ENCODE measurements around the gene TBCD.
"Not testable (repeated sequence)": the region's sequence is repeated elsewhere in the genome, so short reads cannot be mapped to it uniquely, and the experiment has no call there.

TBCD gene

DNA sequence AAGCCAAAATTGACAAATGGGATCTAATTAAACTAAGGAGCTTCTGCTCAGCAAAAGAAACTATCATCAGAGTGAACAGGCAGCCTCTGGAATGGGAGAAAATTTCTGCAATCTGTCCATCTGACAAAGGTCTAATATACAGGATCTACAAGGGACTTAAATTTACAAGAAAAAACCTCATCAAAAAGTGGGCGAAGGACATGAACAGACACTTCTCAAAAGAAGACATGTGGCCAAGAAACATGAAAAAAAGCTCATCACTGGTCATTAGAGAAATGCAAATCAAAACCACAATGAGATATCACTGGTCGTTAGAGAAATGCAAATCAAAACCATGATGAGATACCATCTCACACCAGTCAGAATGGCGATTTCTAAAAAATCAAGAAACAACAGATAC lies 203.2 kb downstream of the TBCD start:
- DNase-seq (ENCODE audit: low read depth in 3 of 3): not testable (repeated sequence)

DNA sequence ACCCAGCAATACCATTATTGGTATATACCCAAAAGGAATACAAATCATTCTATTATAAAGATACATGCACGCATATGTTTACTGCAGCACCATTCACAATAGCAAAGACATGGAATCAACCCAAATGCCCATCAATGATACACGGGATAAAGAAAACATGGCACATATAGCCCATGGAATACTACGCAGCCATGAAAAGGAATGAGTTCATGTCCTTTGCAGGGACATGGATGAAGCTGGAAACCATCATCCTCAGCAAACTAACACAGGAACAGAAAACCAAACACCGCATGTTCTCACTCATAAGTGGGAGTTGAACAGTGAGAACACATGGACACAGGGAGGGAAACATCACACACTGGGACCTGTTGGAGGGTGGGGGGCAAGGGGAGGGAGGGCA lies 203.8 kb downstream of the TBCD start:
- not testable (repeated sequence) for DNase-seq (ENCODE audit: low read depth in 3 of 3)

DNA sequence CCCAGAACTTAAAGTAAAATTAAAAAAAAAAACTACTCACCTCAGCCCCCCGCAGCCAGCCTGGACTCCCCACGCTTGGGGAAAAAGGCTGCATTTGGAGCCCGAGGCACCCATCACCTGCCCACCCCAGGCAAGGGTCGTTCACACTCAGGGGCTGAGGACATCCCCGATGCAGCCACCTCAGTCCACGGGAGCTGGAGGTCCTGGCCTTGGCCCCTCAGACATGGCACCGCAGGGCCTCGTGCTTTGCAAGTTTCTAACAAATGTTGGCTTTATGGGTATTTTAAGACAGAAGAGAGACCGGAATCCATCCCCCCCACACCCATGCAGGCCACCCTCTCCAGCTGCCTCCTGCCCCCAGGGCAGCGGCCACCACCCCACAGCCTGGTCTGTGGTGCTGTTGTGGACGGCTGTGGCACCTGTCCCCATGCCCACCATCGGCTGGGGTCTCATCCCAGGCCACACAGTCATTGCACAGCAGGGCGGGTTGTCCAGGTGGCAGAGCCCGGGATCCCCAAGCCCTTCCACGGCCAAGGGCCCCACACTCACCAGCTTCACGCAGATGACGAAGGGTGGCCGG lies 204.4 kb downstream of the TBCD start:
- DNase-seq (ENCODE audit: low read depth in 3 of 3): no peak

DNA sequence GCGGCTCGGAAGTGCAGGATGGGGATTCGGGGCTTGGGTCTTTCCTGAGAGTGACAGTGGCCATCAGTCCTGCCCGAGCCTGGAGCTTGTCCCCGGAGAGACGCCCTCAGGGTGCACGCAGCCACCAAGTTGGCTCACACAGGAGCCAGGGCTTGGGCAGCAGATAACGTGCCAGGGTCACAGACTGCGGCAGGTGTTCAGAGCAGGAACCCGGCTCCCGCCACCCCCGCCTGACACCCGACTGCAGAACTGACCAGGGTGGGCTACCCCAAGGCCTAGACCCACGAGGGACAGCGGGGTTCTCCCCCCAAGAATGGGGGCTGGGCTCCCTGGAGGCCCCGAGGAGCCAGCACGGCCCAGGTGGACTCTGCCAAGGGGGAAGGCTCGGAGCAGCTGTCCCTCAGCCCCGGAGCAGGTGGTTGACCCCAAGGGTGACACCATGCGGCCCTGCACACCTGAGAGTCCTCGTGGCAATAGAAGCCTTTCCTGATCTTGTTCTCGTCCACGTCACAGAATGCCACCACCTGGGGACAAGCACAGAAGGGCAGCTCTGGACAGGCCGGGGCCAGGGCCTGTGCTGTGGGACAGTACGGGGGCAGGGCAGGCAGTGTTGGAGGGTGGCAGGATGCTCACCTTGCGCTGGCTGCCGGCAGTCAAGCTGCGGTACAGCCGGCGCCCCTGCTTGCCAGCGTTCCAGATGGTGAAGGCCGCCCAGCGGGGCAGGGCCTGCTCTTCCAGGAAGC lies 205.0 kb downstream of the TBCD start:
- no peak for DNase-seq (ENCODE audit: low read depth in 3 of 3)

DNA sequence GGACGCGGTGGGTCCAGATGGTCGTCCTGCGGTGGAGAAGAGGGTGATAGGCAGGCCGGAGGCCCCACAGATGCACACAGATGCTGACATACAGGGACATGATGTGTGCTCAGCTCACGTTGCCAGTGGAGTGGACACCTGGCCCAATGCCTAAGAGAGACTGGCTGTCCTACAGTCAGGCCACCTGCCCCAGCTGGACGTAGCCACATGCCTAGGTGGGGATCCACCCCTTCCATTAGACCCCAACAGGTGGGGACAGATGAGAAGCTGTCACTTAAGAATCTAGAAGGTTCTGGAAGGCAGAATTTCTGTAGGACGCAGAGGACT lies 205.6 kb downstream of the TBCD start:
- DNase-seq (ENCODE audit: low read depth in 3 of 3): no peak

DNA sequence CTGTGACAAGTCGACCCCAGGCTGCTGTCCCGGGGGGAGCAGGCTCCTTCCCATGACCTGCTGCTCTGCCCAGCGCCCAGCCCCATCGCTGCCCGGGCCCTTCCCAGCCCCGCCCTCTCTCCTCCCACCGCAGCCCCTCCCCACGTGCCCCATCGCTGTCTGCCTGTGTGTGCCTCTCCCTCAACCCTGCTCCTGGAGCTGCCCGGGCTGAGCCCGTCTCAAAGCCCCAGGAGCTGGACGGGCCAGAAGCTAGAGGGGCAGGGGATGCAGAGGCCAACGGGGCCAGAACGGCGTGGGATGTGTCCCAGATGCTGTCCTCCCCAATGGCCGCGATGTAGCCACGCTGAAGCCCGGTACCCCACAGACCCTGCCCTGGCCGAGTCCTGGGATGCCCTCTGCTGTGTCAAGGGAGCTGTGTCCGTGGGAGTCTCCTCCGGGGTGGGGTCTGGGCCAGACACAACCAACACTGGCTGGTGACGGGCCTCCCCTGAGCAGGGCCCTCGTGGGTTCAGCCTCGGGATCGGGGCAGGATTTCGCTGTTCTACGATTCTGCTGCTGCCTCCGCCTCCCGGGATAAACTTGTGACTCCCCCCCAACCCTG lies 206.2 kb downstream of the TBCD start:
- DNase-seq (ENCODE audit: low read depth in 3 of 3): no peak

DNA sequence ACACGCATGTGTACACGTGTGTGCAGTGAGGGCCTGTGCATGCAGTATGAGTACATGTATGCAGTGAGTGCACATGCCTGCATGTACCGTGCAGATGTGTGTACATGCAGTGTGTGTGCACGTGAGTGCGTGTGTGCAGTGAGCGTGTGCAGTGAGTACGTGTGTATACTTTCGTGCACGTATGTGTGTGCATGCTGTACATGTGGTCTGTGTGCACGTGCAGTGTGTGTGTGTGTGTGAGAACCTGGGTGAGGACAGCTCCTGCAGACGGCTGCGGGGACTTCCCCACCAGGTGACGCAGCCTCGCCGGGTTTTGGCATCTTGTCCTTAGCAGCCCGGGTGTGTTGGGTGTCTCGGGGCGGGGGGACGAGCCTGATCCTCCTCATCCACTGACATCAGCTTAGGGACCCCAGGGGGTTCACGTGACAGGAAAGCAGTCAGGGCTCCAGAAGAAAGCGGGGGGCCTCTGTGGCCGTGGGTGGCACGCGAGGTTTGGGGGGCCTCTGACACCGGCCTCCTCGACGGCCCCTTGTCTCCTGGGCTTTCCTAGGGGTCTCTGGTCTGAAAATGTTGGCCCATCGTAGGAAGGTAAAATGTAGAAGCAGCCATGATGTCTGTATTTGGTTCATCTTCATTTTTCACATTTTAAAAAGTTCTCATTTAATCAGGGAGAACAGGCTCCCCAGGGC lies 207.5 kb downstream of the TBCD start:
- no peak for DNase-seq (ENCODE audit: low read depth in 3 of 3)

DNA sequence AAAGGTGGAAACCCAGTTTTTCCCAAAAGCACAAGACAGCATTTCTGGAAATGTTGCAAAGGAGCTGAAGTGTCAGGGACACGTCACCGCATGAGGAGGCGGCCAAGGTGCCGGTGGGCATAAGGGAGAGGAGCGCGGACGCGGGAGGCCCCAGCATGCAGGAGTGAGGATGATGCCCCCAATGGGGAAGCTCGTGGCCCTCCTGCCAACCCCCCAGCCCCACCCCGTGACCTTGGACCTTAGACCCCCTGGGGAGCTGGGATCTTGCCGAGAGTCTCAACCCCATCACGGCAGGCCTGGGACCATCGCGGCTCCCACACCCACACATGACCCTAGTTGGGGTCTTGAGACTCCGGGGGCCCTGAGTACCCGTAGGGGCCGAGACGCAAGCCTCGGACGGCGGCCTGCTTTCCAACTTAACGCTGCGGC lies 208.1 kb downstream of the TBCD start:
- no peak for DNase-seq (ENCODE audit: low read depth in 3 of 3)

DNA sequence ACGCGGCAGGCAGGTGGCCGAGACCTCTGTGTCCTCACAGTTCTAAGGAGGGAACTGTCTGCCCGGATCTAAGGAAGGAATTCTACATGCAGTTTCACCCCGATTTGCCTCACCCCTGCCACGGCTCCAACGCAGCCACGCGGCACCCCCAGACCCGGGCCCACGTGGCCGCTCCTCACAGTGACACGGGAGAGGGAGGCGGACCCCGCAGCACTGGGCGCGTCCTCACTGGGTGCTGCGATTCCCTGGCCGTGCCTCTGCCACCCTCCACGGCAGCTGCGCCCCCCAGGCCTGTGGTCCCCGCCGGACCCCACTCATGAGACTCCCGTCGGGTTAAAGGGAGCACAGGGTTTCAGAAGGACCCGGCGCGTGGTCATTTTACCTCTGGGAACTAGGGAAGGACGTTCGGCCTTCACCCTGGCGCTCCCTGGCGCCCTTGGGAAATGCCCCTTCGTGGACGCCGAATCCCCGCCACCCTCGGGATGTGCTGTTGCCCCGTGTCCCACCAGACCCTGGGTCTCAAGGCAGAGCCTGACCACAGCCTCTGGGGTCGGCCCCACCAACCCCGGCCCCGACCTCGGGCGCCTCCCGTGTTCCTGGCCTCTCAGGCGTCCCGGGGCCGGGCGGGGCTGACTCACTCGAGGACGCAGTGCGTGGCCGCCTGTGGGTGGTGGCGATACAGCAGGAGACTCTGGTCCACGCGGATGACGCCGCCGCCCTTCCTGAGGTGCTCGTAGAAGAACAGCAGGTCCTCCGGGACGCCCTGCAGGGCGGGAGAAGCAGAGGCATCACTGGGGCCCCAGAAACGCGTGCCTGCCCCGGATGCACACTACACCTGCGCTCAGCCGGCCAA lies 208.8 kb downstream of the TBCD start:
- DNase-seq (ENCODE audit: low read depth in 3 of 3): no peak

DNA sequence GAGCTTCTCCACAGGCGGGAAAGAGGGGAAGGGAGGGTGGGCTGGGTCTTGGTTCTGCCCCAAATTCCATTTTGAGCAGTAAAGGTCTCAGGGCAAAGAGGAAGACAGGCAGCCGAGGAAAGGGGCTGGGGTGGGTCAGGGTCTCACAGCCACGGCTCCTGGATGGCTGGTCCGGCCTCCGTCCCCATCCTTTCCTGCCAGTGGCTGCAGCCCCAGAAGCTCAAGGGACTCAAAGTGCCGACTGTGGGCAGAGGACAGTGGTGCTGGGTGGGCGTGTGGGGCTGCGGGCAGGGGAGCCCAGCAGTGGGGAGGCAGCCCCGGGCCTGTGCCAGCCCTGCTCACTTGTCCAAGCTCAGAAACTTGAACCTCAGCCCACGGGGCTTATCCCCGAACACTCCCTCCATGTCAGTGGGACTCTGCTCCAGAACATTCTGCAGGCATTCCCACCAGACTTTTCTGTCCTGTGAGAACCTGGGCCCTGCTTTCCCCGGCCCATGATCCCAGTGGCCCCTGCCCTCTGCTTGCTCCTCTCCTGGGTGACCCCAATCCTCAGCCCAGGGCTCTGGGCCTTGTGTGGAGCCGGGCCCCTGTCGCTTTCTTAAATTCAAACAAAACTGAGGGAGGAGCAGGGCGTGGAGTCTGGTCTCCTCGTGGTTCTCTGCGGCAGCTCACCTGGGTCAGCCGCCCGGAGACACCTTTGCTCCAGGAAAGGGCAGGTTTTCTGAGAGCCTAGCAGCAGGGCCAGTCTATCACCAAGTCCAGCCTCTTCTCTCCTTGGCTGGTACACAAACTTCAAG lies 209.7 kb downstream of the TBCD start:
- DNase-seq (ENCODE audit: low read depth in 3 of 3): no peak

DNA sequence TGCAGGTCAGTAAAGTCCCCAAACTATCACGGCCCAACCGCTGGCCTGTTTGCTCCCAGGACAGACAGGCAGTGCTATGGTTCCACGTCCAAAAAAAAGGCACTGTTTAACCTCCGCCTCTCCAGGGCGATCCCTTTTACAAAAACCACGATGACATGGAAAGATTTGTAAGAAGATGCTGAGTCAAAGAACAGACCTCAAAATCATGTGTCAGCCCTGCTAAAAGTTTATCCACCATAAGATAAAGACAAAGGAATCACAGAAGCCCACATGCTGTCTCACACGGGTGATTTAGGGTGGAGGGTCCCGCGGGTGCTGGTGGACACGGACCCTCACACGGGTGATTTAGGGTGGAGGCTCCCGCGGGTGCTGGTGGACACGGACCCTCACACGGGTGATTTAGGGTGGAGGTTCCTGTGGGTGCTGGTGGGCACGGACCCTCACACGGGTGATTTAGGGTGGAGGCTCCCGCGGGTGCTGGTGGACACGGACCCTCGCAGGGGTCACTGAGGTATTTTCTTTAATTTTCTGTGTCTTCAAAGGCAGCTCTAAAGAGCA lies 210.4 kb downstream of the TBCD start:
- DNase-seq (ENCODE audit: low read depth in 3 of 3): no peak

DNA sequence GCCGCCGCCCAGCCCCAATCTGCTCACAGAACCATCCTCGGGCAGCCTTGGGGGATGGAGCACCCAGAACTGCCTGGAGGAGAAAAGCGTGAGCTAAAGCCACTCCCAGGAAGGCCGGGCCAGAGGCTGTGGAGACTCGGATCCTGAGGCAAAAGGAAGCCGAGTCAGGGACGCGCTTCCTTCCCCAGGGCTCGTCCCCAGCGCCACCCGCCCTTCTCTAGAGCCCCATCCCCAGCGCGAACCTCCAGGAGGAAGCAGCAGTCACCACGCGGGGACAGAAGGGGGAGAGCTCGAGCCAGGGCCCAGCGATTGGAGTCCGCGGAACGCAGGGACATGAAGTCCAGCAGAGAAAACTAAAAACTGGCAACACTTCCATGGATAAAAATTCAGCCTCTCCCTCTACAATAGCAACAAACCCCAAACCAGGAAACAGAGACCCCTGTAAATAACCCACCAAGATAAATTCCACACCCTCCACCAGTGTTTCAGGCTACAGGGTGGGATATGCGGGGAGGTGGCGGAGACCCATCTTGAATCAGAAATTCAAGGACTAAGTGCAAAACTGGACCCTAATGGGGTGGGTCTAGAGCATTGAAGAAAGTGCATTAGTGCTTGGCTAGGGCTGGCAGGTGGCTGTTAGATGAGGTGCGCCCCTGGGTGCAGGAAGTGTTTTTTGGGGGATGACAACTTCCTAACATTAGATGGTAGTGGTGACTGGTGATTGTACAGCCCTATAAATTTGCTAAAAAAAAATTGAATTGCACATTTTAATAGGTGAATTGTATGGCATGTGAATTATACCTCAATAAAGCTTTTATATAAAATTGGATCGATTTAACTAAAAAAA lies 211.5 kb downstream of the TBCD start:
- no peak for DNase-seq (ENCODE audit: low read depth in 3 of 3)

DNA sequence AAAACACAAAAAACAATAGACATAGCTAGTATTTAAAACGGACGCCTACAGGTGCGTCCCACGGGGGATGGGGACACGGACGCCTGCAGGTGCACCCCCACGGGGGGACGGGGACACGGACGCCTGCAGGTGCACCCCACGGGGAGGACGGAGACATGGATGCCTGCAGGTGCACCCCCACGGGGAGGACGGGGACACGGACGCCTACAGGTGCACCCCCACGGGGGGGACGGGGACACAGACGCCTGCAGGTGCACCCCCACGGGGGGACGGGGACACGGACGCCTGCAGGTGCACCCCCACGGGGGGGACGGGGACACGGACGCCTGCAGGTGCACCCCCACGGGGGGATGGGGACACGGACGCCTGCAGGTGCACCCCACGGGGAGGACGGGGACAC lies 212.6 kb downstream of the TBCD start:
- not testable (repeated sequence) for DNase-seq (ENCODE audit: low read depth in 3 of 3)

DNA sequence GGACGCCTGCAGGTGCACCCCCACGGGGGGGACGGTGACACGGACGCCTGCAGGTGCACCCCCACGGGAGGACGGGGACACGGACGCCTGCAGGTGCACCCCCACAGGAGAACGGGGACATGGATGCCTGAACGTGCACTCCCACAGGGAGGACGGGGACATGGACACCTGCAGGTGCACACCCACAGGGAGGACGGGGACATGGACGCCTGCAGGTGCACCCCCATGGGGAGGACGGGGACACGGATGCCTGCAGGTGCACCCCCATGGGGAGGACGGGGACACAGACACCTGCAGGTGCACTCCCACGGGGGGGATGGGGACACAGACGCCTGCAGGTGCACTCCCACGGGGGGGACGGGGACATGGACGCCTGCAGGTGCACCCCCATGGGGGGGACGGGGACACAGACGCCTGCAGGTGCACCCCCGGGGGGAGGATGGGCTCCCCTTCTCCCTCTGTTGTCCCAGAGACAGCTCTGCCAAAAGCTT lies 213.0 kb downstream of the TBCD start:
- no peak for DNase-seq (ENCODE audit: low read depth in 3 of 3)

DNA sequence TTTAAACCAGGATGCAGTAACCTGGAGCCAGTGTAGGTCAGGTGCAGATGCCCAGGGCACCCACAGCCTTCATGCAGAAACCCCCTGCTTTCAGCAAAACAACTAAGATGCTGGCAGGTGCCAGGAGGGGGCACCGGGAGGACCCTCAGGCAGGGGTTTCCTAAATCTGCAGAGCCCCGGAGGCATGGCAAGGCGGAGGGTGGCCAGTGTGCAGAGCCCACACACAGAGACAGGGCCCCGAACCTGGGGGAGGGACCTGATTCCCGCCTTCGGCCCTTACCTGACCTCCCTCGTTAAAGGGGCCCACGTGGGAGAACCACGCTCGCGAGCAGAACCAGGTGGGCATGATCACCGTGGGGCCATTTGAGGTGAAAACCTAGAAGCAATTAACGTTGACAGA lies 213.5 kb downstream of the TBCD start:
- DNase-seq (ENCODE audit: low read depth in 3 of 3): no peak

DNA sequence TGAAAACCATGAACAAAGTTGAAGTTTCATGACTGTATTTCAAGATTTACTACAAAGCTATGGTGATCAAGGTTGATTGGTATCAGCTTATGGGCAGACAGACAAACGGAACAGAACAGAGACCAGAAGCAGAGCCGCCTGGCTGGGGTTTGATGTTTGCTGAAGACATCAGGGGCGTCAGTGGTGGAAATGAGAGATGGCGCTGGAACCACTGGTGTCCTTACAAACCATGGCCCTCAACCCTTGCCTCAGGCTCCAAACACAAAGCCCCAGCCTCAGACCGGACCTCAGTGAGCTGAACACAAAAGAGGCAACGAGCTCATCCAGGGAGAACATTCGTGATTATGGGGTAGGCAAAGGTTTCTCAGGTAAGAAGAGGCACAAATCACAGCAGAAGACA lies 214.6 kb downstream of the TBCD start:
- no peak for DNase-seq (ENCODE audit: low read depth in 3 of 3)

DNA sequence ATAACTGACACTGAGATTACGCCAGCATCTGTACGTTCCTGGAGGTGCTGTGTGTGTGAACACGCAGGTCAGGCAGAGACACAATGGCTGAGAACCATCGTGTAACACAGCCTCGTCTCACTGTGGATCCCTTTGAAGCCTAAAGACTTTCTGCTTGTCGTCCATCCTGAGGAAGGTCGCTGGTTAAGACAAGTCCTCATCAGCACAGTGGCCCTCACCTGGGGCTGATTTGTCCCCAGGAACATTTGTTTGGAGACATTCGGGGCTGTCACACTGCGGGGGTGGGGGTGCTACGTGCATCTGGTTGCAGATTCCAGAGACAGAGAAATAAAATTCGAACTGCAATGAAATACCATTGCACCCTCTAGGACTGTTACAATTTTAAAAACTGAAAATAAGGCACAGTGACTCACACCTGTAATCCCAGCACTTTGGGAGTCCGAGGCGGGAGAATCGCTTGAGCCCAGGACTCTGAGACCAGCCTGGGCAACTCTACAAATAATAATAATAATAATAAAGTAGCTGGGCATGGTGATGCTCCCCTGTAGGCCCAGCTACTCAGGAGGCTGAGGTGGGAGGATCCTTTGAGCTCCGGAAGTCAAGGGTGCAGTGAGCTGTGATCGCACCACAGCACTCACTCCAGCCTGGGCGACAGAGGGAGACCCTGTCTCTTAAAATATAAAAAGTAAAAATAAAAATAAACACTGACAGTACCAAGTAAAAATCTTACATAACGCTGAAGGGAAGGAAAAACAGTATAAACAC lies 215.6 kb downstream of the TBCD start:
- DNase-seq (ENCODE audit: low read depth in 3 of 3): no peak

DNA sequence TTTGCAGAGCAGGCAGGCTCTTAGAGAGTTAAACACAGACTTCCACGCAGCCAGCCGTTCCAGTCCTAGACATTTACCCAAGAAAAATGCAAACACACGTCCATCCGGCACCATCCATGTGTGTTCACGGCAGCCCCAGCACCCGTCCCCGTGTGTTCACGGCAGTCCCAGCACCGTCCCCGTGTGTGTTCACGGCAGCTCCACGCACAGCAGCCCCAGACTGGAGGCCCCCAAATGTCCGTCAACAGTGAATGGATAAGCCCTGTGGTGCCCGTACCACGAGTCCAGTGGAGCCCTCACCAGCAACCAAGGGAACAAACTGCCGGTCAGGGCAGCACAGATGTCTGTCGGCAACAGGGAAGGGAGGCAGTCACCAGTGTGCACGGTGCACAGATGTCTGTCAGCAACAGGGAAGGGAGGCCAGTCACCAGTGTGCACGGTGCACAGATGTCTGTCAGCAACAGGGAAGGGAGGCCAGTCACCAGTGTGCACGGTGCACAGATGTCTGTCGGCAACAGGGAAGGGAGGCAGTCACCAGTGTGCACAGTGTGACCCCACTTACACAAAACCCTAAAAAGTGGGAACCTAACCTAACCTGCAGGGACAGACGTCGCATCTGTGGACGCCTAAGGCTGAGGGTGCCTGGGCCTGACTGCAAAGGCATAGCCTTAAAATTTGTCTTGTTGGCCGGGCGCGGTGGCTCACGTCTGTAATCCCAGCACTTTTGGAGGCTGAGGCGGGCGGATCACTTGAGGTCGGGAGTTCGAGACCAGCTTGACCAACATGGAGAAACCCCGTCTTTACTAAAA lies 216.4 kb downstream of the TBCD start:
- not testable (repeated sequence) for DNase-seq (ENCODE audit: low read depth in 3 of 3)

All from stimulated activated CD4-positive, alpha-beta T cell treated with anti-CD3 and anti-CD28 coated beads, TNF-alpha, amount 100 ng/mL, for 48 hours (primary cell).